GM12878 (cell line): ENCODE data around the gene UNC45B. TPM values are rescaled to one million over a fixed set of nuclear protein-coding genes. Genes with fewer than 3 reads are reported as not detected.

Experiments used
- CTCF ChIP-seq, 3 experiments: IDR thresholded peaks in 2 of 3; conservative IDR thresholded peaks in 1 of 3; 2 replicates each; pipeline ENCODE4 v1.5.1; 2011; ENCODE audit warnings: low read depth in 3 of 3, low read length in 3 of 3, mild to moderate bottlenecking in 3 of 3, control low read depth in 2 of 3, moderate library complexity in 2 of 3, inconsistent platforms in 1 of 3, mixed read lengths in 1 of 3; ENCODE audit not compliant: control insufficient read depth in 2 of 3, insufficient read depth in 1 of 3; ENCODE audit errors: extremely low read depth in 1 of 3
- E4F1 ChIP-seq: fragments of 450-650 bp; IDR thresholded peaks from 2 replicates; pipeline ENCODE4 v1.6.1; 2018; ENCODE audit warnings: borderline replicate concordance, mild to moderate bottlenecking; ENCODE audit not compliant: partially characterized antibody
- ELK1 ChIP-seq: IDR thresholded peaks from 2 replicates; pipeline ENCODE4 v1.6.1; 2012; ENCODE audit warnings: low read depth, low read length, improper control_type of control experiment
- ESRRA ChIP-seq: IDR thresholded peaks from 2 replicates; pipeline ENCODE4 v1.6.1; 2012; ENCODE audit warnings: mild to moderate bottlenecking, low read length, improper control_type of control experiment
- MYC ChIP-seq: IDR thresholded peaks from 2 replicates; pipeline ENCODE4 v1.6.1; 2011; ENCODE audit warnings: mild to moderate bottlenecking, low read length, moderate library complexity, inconsistent platforms; ENCODE audit not compliant: insufficient read depth, insufficient replicate concordance, insufficient read length, severe bottlenecking
- NKRF ChIP-seq: fragments of 450-650 bp; conservative IDR thresholded peaks from 2 replicates; pipeline ENCODE4 v1.6.1; 2017; ENCODE audit warnings: mild to moderate bottlenecking, moderate library complexity
- POLR2AphosphoS2 ChIP-seq: IDR thresholded peaks from 2 replicates; pipeline ENCODE4 v1.6.1; 2011; ENCODE audit warnings: low read depth, mild to moderate bottlenecking, low read length, improper control_type of control experiment, moderate library complexity
- PRDM15 ChIP-seq: fragments of 450-650 bp; formaldehyde crosslinking; IDR thresholded peaks from 2 replicates; pipeline ENCODE4 v1.4.0; 2020; ENCODE audit warnings: mild to moderate bottlenecking, moderate library complexity
- REST ChIP-seq: IDR thresholded peaks from 2 replicates; pipeline ENCODE4 v1.6.1; 2012; ENCODE audit warnings: mild to moderate bottlenecking, low read depth, low read length
- RFX5 ChIP-seq: IDR thresholded peaks from 2 replicates; pipeline ENCODE4 v1.6.1; 2011; ENCODE audit warnings: low read depth, low read length, improper control_type of control experiment
- SREBF1 ChIP-seq: IDR thresholded peaks from 2 replicates; pipeline ENCODE4 v1.6.1; 2012; ENCODE audit warnings: mild to moderate bottlenecking, low read length
- polyA plus RNA-seq, 11 experiments: library from polyadenylated mRNA; depleted of rRNA in 4 of 11; unstranded in 6 of 11; stranded (reverse) in 5 of 11; fragments of >200 nt; fragmentation: Nextera tagmentation in 4 of 11; fragmentation: Illumina TruSeq in 1 of 11; extraction: Ambion mirVana in 4 of 11; extraction: Trizol in 1 of 11; gene quantifications; 1 replicate in 1 of 11; 2 replicates in 10 of 11; pipeline versions ENCODE4 v1.2.1 to v1.2.3, GENCODE V29; 2011 to 2016; ENCODE audit warnings: inconsistent platforms in 2 of 11, missing spikeins in 2 of 11, low read depth in 1 of 11
- total RNA-seq, 4 experiments: library from RNA; depleted of rRNA in 3 of 4; stranded (reverse); fragments of >200 nt in 3 of 4; fragmentation: Illumina TruSeq in 1 of 4; extraction: Trizol in 1 of 4; gene quantifications; 2 replicates each; pipeline versions ENCODE4 v1.2.1 to v1.2.3, GENCODE V29; 2013 to 2021

Gene UNC45B
- total and polyA plus RNA-seq, 10 of the 15 experiments (the other 5 are each of a cell fraction or from before 2014, with no cell fraction given): 0.03 TPM; not detected in 9

GRCh38 chr17:35119370-35120165, 28.0 kb upstream of the UNC45B start, which contains the start of gene RAD51D (continued):
- peak; percentile 26; the same call in 1 of the 2 replicates for TF ChIP-seq ELK1
- TF ChIP-seq REST: no peak
- peak; percentile 81 to 95 (median 92); a peak in 5 of 6 replicates for TF ChIP-seq CTCF (IDR thresholded peaks at IDR 0.05 in 2 of 3, conservative IDR thresholded peaks at IDR 0.05 in 1 of 3; ENCODE audit: control insufficient read depth in 2 of 3, extremely low read depth in 1 of 3, insufficient read depth in 1 of 3, low read depth in 3 of 3, low read length in 3 of 3)
- no peak for TF ChIP-seq PRDM15 (CRISPR knock-in tag)
- no peak for TF ChIP-seq ESRRA
- TF ChIP-seq MYC: peak; percentile 63
- TF ChIP-seq RFX5: no peak
- TF ChIP-seq POLR2AphosphoS2: no peak
- peak; percentile 78 for TF ChIP-seq E4F1
- peak; percentile 93 for TF ChIP-seq NKRF
- TF ChIP-seq SREBF1: no peak
